Heart left ventricle (tissue), 13 donors: ENCODE measurements around the gene LINGO3.

Experiments used
- POLR2A ChIP-seq, 2 donors: fragments of 450-650 bp; IDR thresholded peaks; one replicate each; pipeline ENCODE4 v1.6.1; 2017; ENCODE audit warnings: antibody characterized with exemption in 2 of 2, mild to moderate bottlenecking in 2 of 2, moderate library complexity in 2 of 2
- TF ChIP-seq, protein P1 (sequence below), 12 donors: fragments of 200-600 bp; sonication (generic) in 4 of 12; IDR thresholded peaks; one replicate each; pipeline versions ENCODE4 v1.5.0 to v1.8.0; 2018 to 2022; ENCODE audit warnings: antibody characterized with exemption in 12 of 12, mild to moderate bottlenecking in 5 of 12
- donor health status: ischemic (EF 13 %, LVEDD 7.1; RV severe dilation, severe dysfunction).
- donor health status: DM: no; HTN: yes; CAD: no.
- donor health status: DM: no; HTN: no; CAD: no.
- donor health status: ischemic (EF 25% LVEDD 6.9; RV normal size, moderate dysfunction).
- donor health status: ischemic (EF 25% LVEDD 5.7; RV mildly dilated, moderate dysfunction).
- donor health status: ischemic (EF 35%, LVEDD 5.7; RV mildly dilated, moderate dysfunction).
- donor health status: nonischemic (EF 11% LVEDD 7.7; RV severe dilation, severe dysfunction).
- donor health status: DM: yes; HTN: yes; CAD: no.
- donor health status: PGD.
- donor health status: ischemic (EF 29% LVEDD 5.4; RV normal size, mild dysfunction).
- donor health status: nonischemic (EF 23%, LVEDD 6.1; RV moderate dilation, normal function).

DNA sequence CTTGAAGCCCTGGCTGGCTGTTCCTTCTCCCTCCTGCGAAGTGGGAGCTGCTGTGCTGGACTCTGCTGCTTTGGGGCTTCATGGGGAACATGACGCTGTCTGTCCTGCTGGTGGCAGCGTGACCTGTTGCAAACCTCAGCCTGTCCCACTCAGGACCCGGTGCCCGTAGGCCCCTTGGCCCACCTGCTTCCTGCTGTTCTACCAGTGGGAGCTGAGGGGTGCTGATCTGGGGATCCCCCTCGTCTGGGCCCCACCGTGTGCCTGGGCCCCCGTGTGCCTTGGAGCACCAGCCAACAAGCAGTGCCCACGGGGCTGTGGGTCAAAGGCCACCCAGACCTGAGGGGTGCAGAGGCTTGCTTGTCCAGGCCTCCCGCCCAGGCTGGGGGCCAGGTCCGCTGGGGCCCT lies 25.9 kb upstream of the LINGO3 start:
- TF ChIP-seq POLR2A (IDR thresholded peaks at IDR 0.05): no peak
- TF ChIP-seq, protein P1, sequence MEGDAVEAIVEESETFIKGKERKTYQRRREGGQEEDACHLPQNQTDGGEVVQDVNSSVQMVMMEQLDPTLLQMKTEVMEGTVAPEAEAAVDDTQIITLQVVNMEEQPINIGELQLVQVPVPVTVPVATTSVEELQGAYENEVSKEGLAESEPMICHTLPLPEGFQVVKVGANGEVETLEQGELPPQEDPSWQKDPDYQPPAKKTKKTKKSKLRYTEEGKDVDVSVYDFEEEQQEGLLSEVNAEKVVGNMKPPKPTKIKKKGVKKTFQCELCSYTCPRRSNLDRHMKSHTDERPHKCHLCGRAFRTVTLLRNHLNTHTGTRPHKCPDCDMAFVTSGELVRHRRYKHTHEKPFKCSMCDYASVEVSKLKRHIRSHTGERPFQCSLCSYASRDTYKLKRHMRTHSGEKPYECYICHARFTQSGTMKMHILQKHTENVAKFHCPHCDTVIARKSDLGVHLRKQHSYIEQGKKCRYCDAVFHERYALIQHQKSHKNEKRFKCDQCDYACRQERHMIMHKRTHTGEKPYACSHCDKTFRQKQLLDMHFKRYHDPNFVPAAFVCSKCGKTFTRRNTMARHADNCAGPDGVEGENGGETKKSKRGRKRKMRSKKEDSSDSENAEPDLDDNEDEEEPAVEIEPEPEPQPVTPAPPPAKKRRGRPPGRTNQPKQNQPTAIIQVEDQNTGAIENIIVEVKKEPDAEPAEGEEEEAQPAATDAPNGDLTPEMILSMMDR (IDR thresholded peaks at IDR 0.05): no peak
